Lung (tissue), 12 donors: ENCODE results near the gene FOXI2. TPM values are rescaled to one million over a fixed set of nuclear protein-coding genes. Genes with fewer than 3 reads are reported as not detected.

Experiments
- ATAC-seq: fragments of 200-7000 bp; cut with Tn5 transposase; one replicate; pipeline ENCODE4 v1.9.1; 2020; ENCODE audit warnings: moderate number of reproducible peaks; ENCODE audit not compliant: insufficient read depth, low FRiP score
- DNase-seq, 3 donors: peaks; one replicate each; pipeline ENCODE4 v3.0.0-alpha.2; 2013 to 2017
- H3K27ac ChIP-seq, 2 donors: one replicate each; pipeline ENCODE4 v1.5.1; 2013; ENCODE audit warnings: mild to moderate bottlenecking in 2 of 2, moderate library complexity in 2 of 2, control low read depth in 1 of 2, inconsistent platforms in 1 of 2, low read depth in 1 of 2, low read length in 1 of 2
- H3K27me3 ChIP-seq, 3 donors: one replicate each; pipeline ENCODE4 v1.5.1; 2013; ENCODE audit warnings: low read length in 2 of 3; ENCODE audit not compliant: control insufficient read depth in 3 of 3, insufficient read depth in 3 of 3
- H3K36me3 ChIP-seq, 4 donors: one replicate each; pipeline ENCODE4 v1.5.1; 2013; ENCODE audit warnings: low read length in 4 of 4, mild to moderate bottlenecking in 1 of 4, moderate library complexity in 1 of 4; ENCODE audit not compliant: control insufficient read depth in 4 of 4, insufficient read depth in 4 of 4
- H3K4me1 ChIP-seq, 5 donors: one replicate each; pipeline ENCODE4 v1.5.1; 2013; ENCODE audit warnings: low read length in 5 of 5, mild to moderate bottlenecking in 2 of 5, moderate library complexity in 1 of 5; ENCODE audit not compliant: control insufficient read depth in 5 of 5, insufficient read depth in 5 of 5
- H3K4me3 ChIP-seq: one replicate; pipeline ENCODE4 v1.5.1; 2013; ENCODE audit warnings: mild to moderate bottlenecking, control low read depth, moderate library complexity
- H3K9ac ChIP-seq, 2 donors: one replicate each; pipeline ENCODE4 v1.5.1; 2013; ENCODE audit warnings: low read length in 2 of 2, control low read depth in 1 of 2; ENCODE audit not compliant: insufficient read depth in 1 of 2
- H3K9me3 ChIP-seq, 4 donors: one replicate each; pipeline ENCODE4 v1.5.1; 2013; ENCODE audit warnings: low read length in 3 of 4, mild to moderate bottlenecking in 1 of 4, moderate library complexity in 1 of 4; ENCODE audit not compliant: control insufficient read depth in 4 of 4, insufficient read depth in 3 of 4
- WGBS, 2 donors: extraction: QIAGEN DNeasy Blood & Tissue Kit; methylation state at CpG; one replicate each; pipeline ENCODE4 v1.1.7; 2013; 5-methylcytosine and 5-hydroxymethylcytosine counted together
- polyA plus RNA-seq, 2 donors: library from polyadenylated mRNA; stranded (reverse); fragments of 200-250 nt; gene quantifications; one replicate each; pipeline ENCODE4 v1.2.1, GENCODE V29; 2013
- total RNA-seq, 2 donors: library from RNA; depleted of rRNA in 1 of 2; stranded (reverse); fragments of >200 nt in 1 of 2; gene quantifications; one replicate each; pipeline ENCODE4 v1.2.1, GENCODE V29; 2014 to 2021
- TF ChIP-seq, protein P1 (sequence below): IDR thresholded peaks from 2 replicates; pipeline ENCODE4 v1.5.1; 2012; ENCODE audit warnings: mild to moderate bottlenecking; ENCODE audit errors: control extremely low read depth, extremely low read depth
- donor health status: control.
- donor health status: control.
- donor health status: Bipolar disorder and iron deficiency.
- donor health status: healthy.
- donor health status: DM: yes; HTN: yes; CAD: no.

Gene FOXI2
- total and polyA plus RNA-seq, 4 donors = 0.08 to 0.15 TPM; not detected in 2

DNA sequence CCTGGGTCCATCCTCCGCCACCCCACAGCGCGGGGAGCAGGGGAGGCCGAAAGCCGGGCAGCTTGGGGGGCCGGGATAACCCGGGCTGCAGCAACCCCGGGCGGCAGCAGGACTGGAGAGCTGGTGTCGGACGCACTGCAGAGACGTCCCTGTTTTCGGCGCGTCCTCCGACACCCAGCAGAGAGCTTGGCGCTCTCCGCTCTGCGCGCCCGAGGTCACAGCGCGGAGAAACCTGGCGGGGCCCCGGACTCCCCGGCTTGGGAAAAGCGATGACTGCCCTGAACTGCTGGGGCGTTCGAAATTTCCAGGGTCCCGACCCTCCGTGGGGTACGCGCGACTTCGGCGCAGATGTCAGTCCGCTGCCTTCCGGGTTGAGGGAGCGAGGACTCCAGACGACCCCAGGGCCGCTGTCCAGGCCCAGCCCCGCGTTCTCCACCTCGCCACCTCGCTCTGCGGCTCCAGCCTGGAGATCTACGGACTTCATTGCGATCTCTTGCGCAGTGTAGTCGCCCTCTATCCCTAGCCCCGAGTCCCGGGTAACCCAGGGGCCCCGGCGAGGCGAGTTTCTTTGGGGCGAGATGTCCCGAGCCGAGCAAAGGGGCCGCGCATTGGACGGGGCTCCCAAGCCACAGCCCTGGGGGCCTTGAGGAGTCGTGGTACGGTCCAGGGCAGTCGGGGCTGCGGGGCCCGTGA lies 617 bp upstream of the FOXI2 start:
- DNase-seq = no peak
- H3K27me3 ChIP-seq = peaks cover 31 to 83% (median 64%) of the 10 kb centered on the region in 3 donors

DNA sequence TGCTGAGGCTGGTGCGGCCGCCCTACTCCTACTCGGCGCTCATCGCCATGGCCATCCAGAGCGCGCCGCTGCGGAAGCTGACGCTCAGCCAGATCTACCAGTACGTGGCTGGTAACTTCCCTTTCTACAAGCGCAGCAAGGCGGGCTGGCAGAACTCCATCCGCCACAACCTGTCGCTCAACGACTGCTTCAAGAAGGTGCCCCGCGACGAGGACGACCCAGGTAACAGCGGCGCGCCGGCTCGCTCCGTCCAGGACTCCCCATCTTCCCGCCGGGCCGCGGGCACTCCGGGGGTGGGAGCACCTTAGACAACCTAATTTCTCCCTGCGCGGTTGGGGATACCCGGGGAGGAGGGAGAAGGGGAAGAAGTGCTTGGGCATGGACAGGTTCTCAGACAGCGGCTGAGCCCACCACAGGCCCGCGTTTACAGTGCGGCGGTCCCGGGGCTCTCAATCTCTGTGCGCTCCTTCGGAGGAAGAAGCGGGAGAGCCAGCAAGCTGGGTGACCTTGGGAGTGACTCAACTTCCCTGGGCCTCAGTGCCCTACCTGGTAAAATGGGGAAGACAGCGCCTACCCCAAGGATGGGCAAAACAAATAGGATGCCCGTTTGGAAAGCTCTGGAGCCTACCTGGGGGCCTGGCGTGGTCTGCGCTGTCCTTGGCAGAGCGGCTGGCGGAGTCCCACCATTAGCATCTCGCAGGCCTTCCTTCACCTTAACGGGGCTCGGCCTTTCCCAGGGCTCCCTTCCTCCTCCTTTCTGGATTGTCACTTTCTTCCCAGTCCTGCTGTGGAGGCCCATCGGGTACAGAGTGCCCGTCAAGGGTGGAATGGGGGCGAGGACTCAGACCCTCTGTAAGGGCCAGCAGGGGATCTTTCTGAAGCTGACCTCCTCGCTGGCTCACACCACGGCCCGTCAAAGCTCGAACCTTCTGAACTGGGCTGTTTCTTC lies 852 bp downstream of the FOXI2 start:
- 9 to 11% methylated on average over 59 of the region's 59 CpGs for WGBS, 2 donors
- Histone ChIP-seq H3K9ac (no peak overlapping the region), H3K36me3 (no peaks in the 10 kb centered on the region), H3K27me3 (peaks cover 31 to 85% (median 57%) of the 10 kb centered on the region in 3 donors), H3K4me1 (peaks cover 0 to 19% (median 0%) of the 10 kb centered on the region in 5 donors), H3K4me3 (no peak overlapping the region), H3K9me3 (peaks cover 0 to 4% (median 0%) of the 10 kb centered on the region in 4 donors), H3K27ac (peak overlapping the region in 1 of 2 donors; percentile 7)
- TF ChIP-seq, protein P1, sequence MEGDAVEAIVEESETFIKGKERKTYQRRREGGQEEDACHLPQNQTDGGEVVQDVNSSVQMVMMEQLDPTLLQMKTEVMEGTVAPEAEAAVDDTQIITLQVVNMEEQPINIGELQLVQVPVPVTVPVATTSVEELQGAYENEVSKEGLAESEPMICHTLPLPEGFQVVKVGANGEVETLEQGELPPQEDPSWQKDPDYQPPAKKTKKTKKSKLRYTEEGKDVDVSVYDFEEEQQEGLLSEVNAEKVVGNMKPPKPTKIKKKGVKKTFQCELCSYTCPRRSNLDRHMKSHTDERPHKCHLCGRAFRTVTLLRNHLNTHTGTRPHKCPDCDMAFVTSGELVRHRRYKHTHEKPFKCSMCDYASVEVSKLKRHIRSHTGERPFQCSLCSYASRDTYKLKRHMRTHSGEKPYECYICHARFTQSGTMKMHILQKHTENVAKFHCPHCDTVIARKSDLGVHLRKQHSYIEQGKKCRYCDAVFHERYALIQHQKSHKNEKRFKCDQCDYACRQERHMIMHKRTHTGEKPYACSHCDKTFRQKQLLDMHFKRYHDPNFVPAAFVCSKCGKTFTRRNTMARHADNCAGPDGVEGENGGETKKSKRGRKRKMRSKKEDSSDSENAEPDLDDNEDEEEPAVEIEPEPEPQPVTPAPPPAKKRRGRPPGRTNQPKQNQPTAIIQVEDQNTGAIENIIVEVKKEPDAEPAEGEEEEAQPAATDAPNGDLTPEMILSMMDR = no peak
- no peak for DNase-seq
- ATAC-seq = no peak

More for the DNA sequence above, 617 bp upstream of the FOXI2 start:
- Histone ChIP-seq H3K4me1 (peaks cover 0 to 19% (median 0%) of the 10 kb centered on the region in 5 donors), H3K9ac (no peak overlapping the region), H3K27ac (no peak overlapping the region), H3K36me3 (no peaks in the 10 kb centered on the region), H3K4me3 (no peak overlapping the region), H3K9me3 (peaks cover 0 to 4% (median 0%) of the 10 kb centered on the region in 4 donors)
- TF ChIP-seq, protein P1 = no peak
- no peak for ATAC-seq
- WGBS, 2 donors = 2 to 3% methylated on average over 55 to 66 of the region's 66 CpGs

DNA sequence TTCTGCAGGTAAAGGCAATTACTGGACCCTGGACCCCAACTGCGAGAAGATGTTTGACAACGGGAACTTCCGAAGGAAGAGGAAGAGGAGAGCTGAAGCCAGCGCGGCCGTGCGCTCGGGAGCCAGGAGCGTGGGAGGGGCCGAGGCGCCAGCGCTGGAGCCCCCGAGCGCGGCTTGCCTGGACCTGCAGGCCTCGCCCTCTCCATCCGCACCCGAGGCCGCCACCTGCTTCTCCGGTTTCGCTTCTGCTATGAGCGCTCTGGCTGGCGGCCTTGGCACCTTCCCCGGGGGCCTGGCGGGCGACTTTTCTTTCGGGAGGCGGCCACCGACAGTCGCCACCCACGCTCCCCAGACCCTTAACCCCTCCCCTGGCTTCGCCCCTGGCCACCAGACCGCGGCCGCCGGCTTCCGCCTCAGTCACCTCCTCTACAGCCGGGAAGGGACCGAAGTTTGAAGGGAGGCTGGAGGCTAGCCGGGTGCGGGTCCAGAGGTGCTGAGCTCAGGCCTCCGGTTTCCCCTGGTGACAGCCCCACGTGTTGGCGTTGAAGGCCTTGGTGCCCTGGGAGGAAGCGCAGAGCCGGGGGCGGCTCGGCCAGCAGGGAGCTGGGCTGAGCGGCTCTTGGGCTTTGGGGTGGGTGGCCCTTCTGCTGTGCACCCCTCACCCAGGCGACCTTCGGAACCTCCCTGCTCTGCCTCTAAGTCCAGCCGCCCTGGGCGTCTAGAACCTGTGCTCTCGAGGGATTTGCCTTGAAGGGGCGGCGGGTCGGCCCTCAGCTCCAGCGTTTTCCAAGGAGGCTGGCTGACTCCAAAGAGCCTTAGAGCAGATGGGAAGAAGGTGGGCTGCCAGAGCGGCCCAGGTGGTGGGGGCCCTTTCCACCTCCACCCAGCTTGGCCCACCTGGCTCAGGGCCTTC lies 1.8 kb downstream of the FOXI2 start:
- TF ChIP-seq, protein P1 = no peak
- H3K27me3 ChIP-seq = peaks cover 31 to 82% (median 51%) of the 10 kb centered on the region in 3 donors
- DNase-seq (no peak), ATAC-seq (no peak)
- 33 to 46% methylated on average over 56 to 59 of the region's 59 CpGs for WGBS, 2 donors
- H3K9ac ChIP-seq = no peak overlapping the region
- H3K9me3 ChIP-seq = peaks cover 0 to 4% (median 0%) of the 10 kb centered on the region in 4 donors
- no peak overlapping the region for H3K27ac ChIP-seq
- H3K4me1 ChIP-seq = peaks cover 0 to 19% (median 0%) of the 10 kb centered on the region in 5 donors
- no peaks in the 10 kb centered on the region for H3K36me3 ChIP-seq
- H3K4me3 ChIP-seq = no peak overlapping the region
